Measurements from ENCODE around the gene DHX29. TPM values are rescaled to one million over a fixed set of nuclear protein-coding genes. Genes with fewer than 3 reads are reported as not detected.

The DHX29 gene
- total RNA-seq, 1 experiment from 2014 or later, result 27.6 TPM

- TSS peak; percentile 32 for BruUV-seq (replicated peaks)
- ChIA-PET CTCF (interaction anchor here (0.8 to 0.9 kb wide), 2 partner anchors 45 to 56 kb away, joined by 3 read pairs; no protein-coding TSS in a partner anchor), POLR2A (no interaction called here)
- Histone ChIP-seq H3K9me3 (no peaks in the 10 kb centered on the region), H3K27me3 (replicated peaks; ENCODE audit: control insufficient read depth, insufficient read depth, low read length) (peaks cover 4% of the 10 kb centered on the region), H3K4me3 (ENCODE audit: low read depth, low read length) (peak overlapping the region; percentile 57), H3K36me3 (ENCODE audit: control insufficient read depth, insufficient read depth, low read length) (no peaks in the 10 kb centered on the region), H3K4me1 (peaks cover 7% of the 10 kb centered on the region)
- DNase-seq, result peak; percentile 54 to 62
- Mint-ChIP-seq H3K4me1 (ENCODE audit: low read depth, unreplicated experiment) (peaks cover 10% of the 10 kb centered on the region), H3K9me3 (ENCODE audit: unreplicated experiment) (no peaks in the 10 kb centered on the region), H3K27me3 (ENCODE audit: insufficient read depth, unreplicated experiment) (no peaks in the 10 kb centered on the region), H3K4me3 (ENCODE audit: unreplicated experiment) (peak overlapping the region; percentile 90), H3K27ac (ENCODE audit: unreplicated experiment) (peak overlapping the region; percentile 53), H3K36me3 (ENCODE audit: insufficient read depth, unreplicated experiment) (peaks cover 7% of the 10 kb centered on the region)
- TF ChIP-seq CTCF (IDR thresholded peaks at IDR 0.05; ENCODE audit: insufficient read depth in 1 of 2, low read depth in 1 of 2, low read length in 1 of 2, severe bottlenecking in 1 of 2, unreplicated experiment in 1 of 2), result no peak
- intact Hi-C loops (cut with micrococcal nuclease; ENCODE audit: unreplicated experiment), result loop anchor here (1.0 to 5.0 kb wide), 2 partner anchors 40 to 60 kb away; no protein-coding TSS in a partner anchor
Measured at GRCh38 chr5:55232271-55232984, 75.1 kb downstream of the DHX29 start.

GRCh38 chr5:55231919-55232270 is 75.6 kb downstream of the DHX29 start:
- H3K4me1 Mint-ChIP-seq (ENCODE audit: low read depth, unreplicated experiment), result peaks cover 10% of the 10 kb centered on the region
- BruUV-seq (replicated peaks), result no TSS peak
- Histone ChIP-seq H3K4me1 (peaks cover 7% of the 10 kb centered on the region), H3K27me3 (replicated peaks; ENCODE audit: control insufficient read depth, insufficient read depth, low read length) (peaks cover 4% of the 10 kb centered on the region), H3K9me3 (no peaks in the 10 kb centered on the region), H3K4me3 (ENCODE audit: low read depth, low read length) (peak overlapping the region; percentile 57), H3K36me3 (ENCODE audit: control insufficient read depth, insufficient read depth, low read length) (no peaks in the 10 kb centered on the region)
- TF ChIP-seq CTCF (IDR thresholded peaks at IDR 0.05; ENCODE audit: insufficient read depth in 1 of 2, low read depth in 1 of 2, low read length in 1 of 2, severe bottlenecking in 1 of 2, unreplicated experiment in 1 of 2), result no peak
- peaks cover 7% of the 10 kb centered on the region for H3K36me3 Mint-ChIP-seq (ENCODE audit: insufficient read depth, unreplicated experiment)
- no peaks in the 10 kb centered on the region for H3K27me3 Mint-ChIP-seq (ENCODE audit: insufficient read depth, unreplicated experiment)
- peak overlapping the region; percentile 53 for H3K27ac Mint-ChIP-seq (ENCODE audit: unreplicated experiment)
- intact Hi-C loops (cut with micrococcal nuclease; ENCODE audit: unreplicated experiment), result loop anchor here (1.0 to 5.0 kb wide), 2 partner anchors 40 to 60 kb away; no protein-coding TSS in a partner anchor
- H3K4me3 Mint-ChIP-seq (ENCODE audit: unreplicated experiment), result peak overlapping the region; percentile 90
- POLR2A ChIA-PET, result interaction anchor here (0.6 kb wide), 1 partner anchor 46 kb away, joined by 4 read pairs; no protein-coding TSS in a partner anchor
- no peaks in the 10 kb centered on the region for H3K9me3 Mint-ChIP-seq (ENCODE audit: unreplicated experiment)
- DNase-seq, result no peak
- CTCF ChIA-PET, result no interaction called here

GRCh38 chr5:55231029-55231918 is 76.2 kb downstream of the DHX29 start:
- peak overlapping the region; percentile 53 for H3K27ac Mint-ChIP-seq (ENCODE audit: unreplicated experiment)
- Histone ChIP-seq H3K36me3 (ENCODE audit: control insufficient read depth, insufficient read depth, low read length) (no peaks in the 10 kb centered on the region), H3K4me3 (ENCODE audit: low read depth, low read length) (peak overlapping the region; percentile 57), H3K27me3 (replicated peaks; ENCODE audit: control insufficient read depth, insufficient read depth, low read length) (peaks cover 4% of the 10 kb centered on the region), H3K9me3 (no peaks in the 10 kb centered on the region), H3K4me1 (peaks cover 7% of the 10 kb centered on the region)
- H3K9me3 Mint-ChIP-seq (ENCODE audit: unreplicated experiment), result no peaks in the 10 kb centered on the region
- peaks cover 10% of the 10 kb centered on the region for H3K4me1 Mint-ChIP-seq (ENCODE audit: low read depth, unreplicated experiment)
- peaks cover 7% of the 10 kb centered on the region for H3K36me3 Mint-ChIP-seq (ENCODE audit: insufficient read depth, unreplicated experiment)
- H3K4me3 Mint-ChIP-seq (ENCODE audit: unreplicated experiment), result peak overlapping the region; percentile 90
- DNase-seq, result peak; percentile 46 to 48
- POLR2A ChIA-PET, result interaction anchor here (0.6 kb wide), 1 partner anchor 45 kb away, joined by 4 read pairs; no protein-coding TSS in a partner anchor
- CTCF ChIA-PET, result interaction anchor here (0.7 to 1.0 kb wide), 2 partner anchors 71 to 76 kb away, joined by 3 to 4 read pairs; partner anchors contain the start of gene GPX8
- BruUV-seq (replicated peaks), result no TSS peak
- peak in 1 of 2 experiments; percentile 19 for TF ChIP-seq CTCF (IDR thresholded peaks at IDR 0.05; ENCODE audit: insufficient read depth in 1 of 2, low read depth in 1 of 2, low read length in 1 of 2, severe bottlenecking in 1 of 2, unreplicated experiment in 1 of 2)
- intact Hi-C loops (cut with micrococcal nuclease; ENCODE audit: unreplicated experiment), result loop anchor here (5.0 kb wide), 1 partner anchor 41 kb away; no protein-coding TSS in a partner anchor
- no peaks in the 10 kb centered on the region for H3K27me3 Mint-ChIP-seq (ENCODE audit: insufficient read depth, unreplicated experiment)
